Naive thymus-derived CD4-positive, alpha-beta T cell (primary cell): ENCODE results near the gene RBM42. TPM values are rescaled to one million over a fixed set of nuclear protein-coding genes. Genes with fewer than 3 reads are reported as not detected.
"Not testable (repeated sequence)": the region's sequence is repeated elsewhere in the genome, so short reads cannot be mapped to it uniquely, and the experiment has no call there.

ENCODE experiments used
- ATAC-seq: fragments of 150-1000 bp; cut with Tn5 transposase; 2 replicates; pipeline ENCODE4 v1.10.0; 2021; ENCODE audit warnings: mild to moderate bottlenecking, moderate library complexity
- CTCF ChIA-PET: fragments of 350-600 bp; sonication (Branson Sonifier 250); formaldehyde crosslinking; loops from one replicate; lab custom pipeline; 2021; ENCODE audit warnings: antibody characterized with exemption; lab: Charles Lee
- POLR2A ChIA-PET: fragments of 350-600 bp; sonication (Branson Sonifier 250); formaldehyde crosslinking; loops from one replicate; lab custom pipeline; 2021; ENCODE audit warnings: antibody characterized with exemption, inconsistent platforms; lab: Charles Lee
- DNase-seq, 9 donors: peaks; one replicate each; pipeline versions ENCODE4 v3.0.0 to v3.0.0-alpha.2; 2020 to 2022; ENCODE audit warnings: mixed read lengths in 1 of 9
- H3K27ac ChIP-seq: one replicate; pipeline ENCODE4 v1.7.0; 2013; ENCODE audit warnings: mild to moderate bottlenecking, low read depth, low read length, moderate library complexity
- H3K27me3 ChIP-seq, 2 donors: one replicate each; pipeline ENCODE4 v1.7.0; 2013; ENCODE audit warnings: low read length in 2 of 2, mild to moderate bottlenecking in 2 of 2, moderate library complexity in 2 of 2; ENCODE audit not compliant: control insufficient read depth in 2 of 2, insufficient read depth in 2 of 2
- H3K36me3 ChIP-seq, 3 experiments: 1 replicate in 2 of 3; 2 replicates in 1 of 3; pipeline ENCODE4 v1.7.0; 2013; ENCODE audit warnings: low read length in 3 of 3, mild to moderate bottlenecking in 3 of 3, moderate library complexity in 1 of 3; ENCODE audit not compliant: insufficient read depth in 3 of 3, control insufficient read depth in 2 of 3
- H3K4me1 ChIP-seq, 2 donors: one replicate each; pipeline ENCODE4 v1.7.0; 2013; ENCODE audit warnings: low read length in 2 of 2, mild to moderate bottlenecking in 2 of 2, moderate library complexity in 1 of 2; ENCODE audit not compliant: control insufficient read depth in 2 of 2, insufficient read depth in 2 of 2
- H3K4me3 ChIP-seq: 2 replicates; pipeline ENCODE4 v1.7.0; 2013; ENCODE audit warnings: mild to moderate bottlenecking, low read length
- H3K9me3 ChIP-seq, 3 experiments: 1 replicate in 2 of 3; 2 replicates in 1 of 3; pipeline ENCODE4 v1.7.0; 2013; ENCODE audit warnings: low read length in 3 of 3; ENCODE audit not compliant: control insufficient read depth in 2 of 3
- H3K27ac Mint-ChIP-seq, 9 donors: one replicate each; pipeline ENCODE4 v1.8.0; 2020 to 2022; ENCODE audit warnings: mixed read lengths in 9 of 9, mild to moderate bottlenecking in 8 of 9, moderate library complexity in 5 of 9, inconsistent platforms in 2 of 9
- H3K27me3 Mint-ChIP-seq, 5 donors: one replicate each; pipeline ENCODE4 v1.8.0; 2021 to 2022; ENCODE audit warnings: mixed read lengths in 5 of 5, mild to moderate bottlenecking in 1 of 5
- H3K36me3 Mint-ChIP-seq, 5 donors: one replicate each; pipeline ENCODE4 v1.8.0; 2020 to 2022; ENCODE audit warnings: mixed read lengths in 5 of 5, mild to moderate bottlenecking in 3 of 5, inconsistent platforms in 1 of 5
- H3K4me1 Mint-ChIP-seq, 7 donors: one replicate each; pipeline ENCODE4 v1.8.0; 2020 to 2022; ENCODE audit warnings: mixed read lengths in 7 of 7, mild to moderate bottlenecking in 3 of 7, inconsistent platforms in 1 of 7
- H3K4me3 Mint-ChIP-seq, 10 donors: one replicate each; pipeline ENCODE4 v1.8.0; 2020 to 2022; ENCODE audit warnings: mild to moderate bottlenecking in 10 of 10, mixed read lengths in 10 of 10, moderate library complexity in 6 of 10, inconsistent platforms in 2 of 10
- H3K9me3 Mint-ChIP-seq, 11 donors: one replicate each; pipeline ENCODE4 v1.8.0; 2020 to 2022; ENCODE audit warnings: mixed read lengths in 11 of 11, mild to moderate bottlenecking in 4 of 11, inconsistent platforms in 1 of 11, moderate library complexity in 1 of 11
- intact Hi-C, 2 donors: fragments of 100-400 bp; cut with micrococcal nuclease; formaldehyde crosslinking; loops; one replicate each; pipeline ENCODE4 v1.15.1; 2023
- polyA plus RNA-seq, 2 donors: library from polyadenylated mRNA; unstranded; fragments of 300-500 nt; fragmentation: Illumina TruSeq; gene quantifications; one replicate each; pipeline ENCODE4 v1.2.3, GENCODE V29; 2021
- total RNA-seq, 6 experiments: library from RNA in 5 of 6; stranded (reverse) in 5 of 6; gene quantifications; 1 replicate in 5 of 6; 2 replicates in 1 of 6; pipeline ENCODE4 v1.2.3 and lab custom pipeline; 2021 to 2026

Gene RBM42
- total and polyA plus RNA-seq, 7 experiments from 2014 or later: 39.0 to 98.2 (median 49.8) TPM

DNA sequence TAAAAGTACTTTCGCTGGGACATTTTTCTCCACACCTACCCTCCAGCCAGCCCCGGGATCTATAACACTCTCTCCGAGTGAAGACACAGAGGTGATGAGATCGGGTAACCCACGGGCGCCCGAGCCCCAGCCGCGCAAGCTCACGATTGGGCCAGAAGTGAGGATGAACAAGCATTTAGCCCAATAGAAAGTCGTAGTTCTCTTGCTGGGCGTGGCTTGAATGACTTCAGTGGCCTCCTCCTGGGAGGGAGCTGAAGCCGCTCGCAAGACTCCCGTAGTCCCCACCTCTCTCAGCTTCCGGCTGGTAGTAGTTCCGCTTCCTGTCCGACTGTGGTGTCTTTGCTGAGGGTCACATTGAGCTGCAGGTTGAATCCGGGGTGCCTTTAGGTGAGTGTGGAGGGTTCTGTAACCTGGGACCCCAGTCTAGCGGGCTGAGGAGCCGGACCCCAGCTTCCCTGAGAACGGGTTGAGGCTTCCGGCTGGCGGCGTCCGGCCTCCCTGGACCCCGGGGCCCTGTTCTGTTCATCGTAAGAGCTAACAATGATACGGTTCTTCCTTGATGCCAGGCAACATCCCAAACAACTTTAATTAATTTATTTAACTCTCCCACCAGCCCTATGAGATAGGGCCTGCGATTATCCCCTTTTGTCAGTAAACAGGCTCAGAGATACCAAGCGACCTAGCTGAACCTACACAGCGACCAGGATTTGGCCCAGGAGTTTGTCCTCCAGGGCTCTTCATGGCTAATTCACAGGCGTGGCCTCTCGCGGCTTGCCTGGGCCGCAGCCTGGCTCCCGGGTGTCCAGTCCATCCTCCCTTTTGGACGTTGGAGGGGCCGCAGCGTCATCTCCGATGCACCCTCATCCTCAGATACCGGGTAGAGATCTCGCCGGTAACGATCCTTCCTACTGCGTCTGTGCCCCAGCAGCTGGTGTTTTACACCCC lies 19.5 kb downstream of the RBM42 start, which contains the start of gene COX6B1:
TSS of gene COX6B1 (plus strand) at position 307 of the 945 bp plus-strand sequence. CDS start 2,921 bp downstream, outside the sequence.
- H3K36me3 ChIP-seq: peaks cover 0 to 27% (median 0%) of the 10 kb centered on the region in 3 experiments
- Mint-ChIP-seq H3K4me3 (peak within 1 kb of the TSS; percentile 88 to 99 (median 97)), H3K36me3 (peaks cover 0 to 12% (median 0%) of the 10 kb centered on the region in 5 donors), H3K4me1 (peaks cover 17 to 67% (median 42%) of the 10 kb centered on the region in 7 donors), H3K9me3 (peaks cover 0 to 2% (median 0%) of the 10 kb centered on the region in 11 donors), H3K27ac (peak within 1 kb of the TSS; percentile 89 to 98 (median 95)), H3K27me3 (no peaks in the 10 kb centered on the region)
- H3K27ac ChIP-seq: peak within 1 kb of the TSS; percentile 89
- POLR2A ChIA-PET: interaction anchor here (0.7 to 2.2 kb wide), 16 partner anchors 10 to 443 kb away, joined by 3 to 11 read pairs (median 4); partner anchors contain the start of genes HAUS5, IGFLR1, LIN37 and PSENEN
- peak within 1 kb of the TSS; percentile 95 for H3K4me3 ChIP-seq
- intact Hi-C loops: loop anchor here (1.0 to 10.0 kb wide), 17 partner anchors 20 to 727 kb away; partner anchors contain the start of genes HAUS5 (in 2 of the 2), LIN37 (in 1 of the 2), PSENEN (in 1 of the 2) and TBCB (in 1 of the 2)
- H3K27me3 ChIP-seq: no peaks in the 10 kb centered on the region
- ATAC-seq (peak; percentile 80), DNase-seq (peak; percentile 63 to 95 (median 91))
- CTCF ChIA-PET: interaction anchor here (0.6 to 1.3 kb wide), 3 partner anchors 14 to 98 kb away, joined by 3 to 5 read pairs (median 4); no protein-coding TSS in a partner anchor
- H3K9me3 ChIP-seq: no peaks in the 10 kb centered on the region
- peaks cover 7 to 25% of the 10 kb centered on the region in 2 donors for H3K4me1 ChIP-seq

DNA sequence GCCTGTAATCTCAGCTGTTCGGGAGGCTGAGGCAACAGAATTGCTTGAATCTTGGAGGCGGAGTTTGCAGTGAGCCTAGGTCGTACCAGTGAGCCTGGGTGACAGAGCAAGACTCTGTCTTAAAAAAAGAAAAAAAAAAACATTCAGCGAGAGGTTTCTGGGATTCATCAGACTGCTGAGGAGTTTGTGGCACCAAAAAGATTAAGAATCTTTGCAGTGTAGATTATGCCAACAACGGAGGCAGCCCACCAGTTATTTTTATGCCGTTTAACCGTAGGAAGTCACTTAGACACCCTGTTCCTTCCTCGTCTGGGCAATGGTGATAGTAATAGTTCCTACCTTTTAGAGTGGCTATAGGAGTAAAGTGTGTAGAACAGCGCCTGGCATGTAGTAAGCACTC lies 21.7 kb downstream of the RBM42 start:
- H3K4me3 ChIP-seq: no peak overlapping the region
- ATAC-seq (no peak), DNase-seq (no peak)
- H3K4me3 Mint-ChIP-seq: peak overlapping the region in 8 of 10 donors; percentile 3 to 62 (median 24)
- H3K36me3 ChIP-seq: peaks cover 0 to 42% (median 10%) of the 10 kb centered on the region in 3 experiments
- no peaks in the 10 kb centered on the region for H3K27me3 ChIP-seq
- POLR2A ChIA-PET: interaction anchor here (0.7 kb wide), 2 partner anchors 122 to 140 kb away, joined by 3 to 5 read pairs; no protein-coding TSS in a partner anchor
- H3K9me3 Mint-ChIP-seq: peaks cover 0 to 2% (median 0%) of the 10 kb centered on the region in 11 donors
- peak overlapping the region in 2 of 9 donors; percentile 17 to 38 for H3K27ac Mint-ChIP-seq
- CTCF ChIA-PET: no interaction called here
- H3K4me1 ChIP-seq: peaks cover 7 to 15% of the 10 kb centered on the region in 2 donors
- H3K4me1 Mint-ChIP-seq: peaks cover 10 to 65% (median 37%) of the 10 kb centered on the region in 7 donors
- peaks cover 0 to 24% (median 10%) of the 10 kb centered on the region in 5 donors for H3K36me3 Mint-ChIP-seq
- H3K27ac ChIP-seq: no peak overlapping the region
- H3K27me3 Mint-ChIP-seq: no peaks in the 10 kb centered on the region
- intact Hi-C loops: no loop called here
- no peaks in the 10 kb centered on the region for H3K9me3 ChIP-seq

DNA sequence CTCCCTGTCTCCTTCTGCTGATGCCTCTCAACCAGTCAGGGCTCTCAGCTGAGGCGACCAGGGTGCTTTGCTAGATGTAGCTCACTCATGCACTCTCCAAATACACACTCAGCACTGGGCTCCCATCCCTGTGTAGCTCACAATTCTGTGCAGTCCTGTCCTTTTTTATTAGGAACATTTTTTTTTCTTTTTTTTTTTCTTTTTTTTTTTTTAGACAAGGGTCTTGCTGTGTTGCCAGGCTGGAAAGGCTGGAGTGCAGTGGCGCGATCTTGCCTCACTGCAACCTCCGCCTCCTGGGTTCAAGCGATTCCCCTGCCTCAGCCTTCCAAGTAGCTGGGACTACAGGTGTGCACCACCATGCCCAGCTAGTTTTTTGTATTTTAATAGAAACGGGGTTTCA lies 26.0 kb downstream of the RBM42 start:
- H3K27me3 Mint-ChIP-seq, H3K27me3 ChIP-seq, CTCF ChIA-PET, H3K27ac Mint-ChIP-seq, ATAC-seq, H3K9me3 Mint-ChIP-seq, intact Hi-C loops, DNase-seq, H3K27ac ChIP-seq, H3K4me3 Mint-ChIP-seq, H3K4me1 ChIP-seq, H3K9me3 ChIP-seq, H3K4me3 ChIP-seq: not testable (repeated sequence)
- peaks cover 5 to 42% (median 24%) of the 10 kb centered on the region in 5 donors for H3K36me3 Mint-ChIP-seq
- H3K4me1 Mint-ChIP-seq: peaks cover 16 to 37% (median 20%) of the 10 kb centered on the region in 7 donors
- POLR2A ChIA-PET: interaction anchor here (3.1 kb wide), 1 partner anchor 11 kb away, joined by 18 read pairs; no protein-coding TSS in a partner anchor
- peaks cover 0 to 67% (median 17%) of the 10 kb centered on the region in 3 experiments for H3K36me3 ChIP-seq

DNA sequence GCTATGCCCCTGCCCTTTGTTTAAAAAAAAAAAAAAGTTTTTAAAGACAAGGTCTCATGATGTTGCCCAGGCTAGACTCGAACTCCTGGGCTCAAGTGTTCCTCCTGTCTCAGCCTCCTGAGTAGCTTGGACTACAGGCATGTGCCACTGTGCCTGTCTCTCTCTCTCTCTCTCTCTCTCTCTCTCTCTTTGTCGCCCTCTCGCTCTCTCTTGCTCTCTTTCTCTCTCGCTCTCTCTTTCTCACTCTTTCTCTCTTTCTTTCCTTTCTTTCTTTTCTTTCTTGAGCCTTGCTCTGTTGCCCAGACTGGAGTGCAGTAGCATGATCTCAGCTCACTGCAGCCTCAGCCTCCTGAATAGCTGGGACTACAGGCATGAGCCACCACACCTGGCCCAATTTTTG lies 26.8 kb downstream of the RBM42 start:
- POLR2A ChIA-PET: interaction anchor here (0.7 to 3.1 kb wide), 2 partner anchors 12 to 482 kb away, joined by 12 to 18 read pairs; no protein-coding TSS in a partner anchor
- DNase-seq: no peak

DNA sequence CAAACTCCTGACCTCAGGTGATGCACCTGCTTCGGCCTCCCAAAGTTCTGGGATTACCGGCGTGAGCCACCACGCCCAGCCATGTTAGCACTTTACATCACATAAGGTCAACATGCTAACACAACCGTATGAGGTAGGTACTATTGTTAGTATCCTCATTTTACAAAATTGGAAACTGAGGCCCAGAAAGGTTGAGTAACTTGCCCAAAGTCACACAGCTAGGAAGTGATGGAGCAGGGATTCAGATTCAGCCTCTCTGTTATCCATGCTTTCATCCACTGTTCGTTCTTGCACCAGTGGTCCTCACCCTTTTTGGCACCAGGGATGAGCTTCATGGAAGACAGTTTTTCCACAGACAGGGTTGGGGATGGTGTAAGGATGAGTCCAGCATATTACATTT lies 27.9 kb downstream of the RBM42 start:
- Histone ChIP-seq H3K4me1 (no peaks in the 10 kb centered on the region), H3K27ac (no peak overlapping the region), H3K27me3 (no peaks in the 10 kb centered on the region), H3K9me3 (no peaks in the 10 kb centered on the region), H3K4me3 (no peak overlapping the region), H3K36me3 (peaks cover 0 to 57% (median 17%) of the 10 kb centered on the region in 3 experiments)
- H3K9me3 Mint-ChIP-seq: no peaks in the 10 kb centered on the region
- H3K27me3 Mint-ChIP-seq: no peaks in the 10 kb centered on the region
- H3K4me1 Mint-ChIP-seq: peaks cover 2 to 24% (median 11%) of the 10 kb centered on the region in 7 donors
- CTCF ChIA-PET: no interaction called here
- no peak overlapping the region for H3K27ac Mint-ChIP-seq
- POLR2A ChIA-PET: interaction anchor here (0.7 kb wide), 1 partner anchor 27 kb away, joined by 3 read pairs; no protein-coding TSS in a partner anchor
- intact Hi-C loops: no loop called here
- ATAC-seq (no peak), DNase-seq (no peak)
- peaks cover 5 to 37% (median 21%) of the 10 kb centered on the region in 5 donors for H3K36me3 Mint-ChIP-seq
- no peak overlapping the region for H3K4me3 Mint-ChIP-seq

More for the DNA sequence above, 26.8 kb downstream of the RBM42 start:
- H3K36me3 ChIP-seq: peaks cover 0 to 66% (median 17%) of the 10 kb centered on the region in 3 experiments
- Mint-ChIP-seq H3K4me1 (peaks cover 9 to 32% (median 16%) of the 10 kb centered on the region in 7 donors), H3K27ac (peak overlapping the region in 2 of 9 donors; percentile 28 to 72), H3K36me3 (peaks cover 5 to 44% (median 26%) of the 10 kb centered on the region in 5 donors), H3K9me3 (no peaks in the 10 kb centered on the region), H3K4me3 (peak overlapping the region in 1 of 10 donors; percentile 32), H3K27me3 (no peaks in the 10 kb centered on the region)
- no peaks in the 10 kb centered on the region for H3K27me3 ChIP-seq
- ATAC-seq: no peak
- no peak overlapping the region for H3K4me3 ChIP-seq
- H3K9me3 ChIP-seq: no peaks in the 10 kb centered on the region
- CTCF ChIA-PET: interaction anchor here (0.6 kb wide), 1 partner anchor 32 kb away, joined by 3 read pairs; no protein-coding TSS in a partner anchor
- H3K4me1 ChIP-seq: peaks cover 0 to 4% of the 10 kb centered on the region in 2 donors
- no peak overlapping the region for H3K27ac ChIP-seq
- intact Hi-C loops: no loop called here
